ENCODE measurements around the gene CALML3.

CALML3 gene

DNA sequence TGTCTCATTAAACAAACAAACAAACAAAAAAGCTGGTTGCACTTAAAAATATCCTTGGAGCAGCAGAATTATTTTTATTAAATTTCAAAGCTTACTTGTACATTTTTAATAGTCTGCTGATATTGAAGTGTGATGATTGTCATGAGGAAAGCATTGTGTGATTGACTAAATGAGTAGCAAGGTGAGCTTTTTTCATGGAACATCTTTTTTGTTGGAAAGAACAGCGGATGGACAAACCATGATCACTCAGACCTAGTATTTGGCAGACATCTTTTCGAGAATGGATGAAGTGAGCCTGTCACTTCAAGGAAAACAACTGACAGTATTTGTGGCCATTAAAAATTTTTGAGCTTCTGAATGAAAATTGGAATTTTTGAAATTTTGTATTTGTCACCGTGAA lies 5.7 kb upstream of the CALML3 start:
- no peaks in the 10 kb centered on the region for H3K27me3 ChIP-seq (ENCODE audit: control insufficient read depth, insufficient read depth, low read length)
- peaks cover 8% of the 10 kb centered on the region; the same call in 1 of the 2 replicates for H3K9me3 ChIP-seq (ENCODE audit: control insufficient read depth, insufficient read depth, low read length)
- H3K4me1 ChIP-seq (ENCODE audit: control insufficient read depth, insufficient read depth, low read length) = no peaks in the 10 kb centered on the region
- H3K4me3 ChIP-seq (ENCODE audit: low read depth, low read length) = no peak overlapping the region
- H3K36me3 ChIP-seq (ENCODE audit: control insufficient read depth, insufficient read depth, low read length) = no peaks in the 10 kb centered on the region
- H3K9ac ChIP-seq (ENCODE audit: low read depth, low read length) = no peak overlapping the region
- no peak overlapping the region for H3K27ac ChIP-seq (ENCODE audit: low read depth, low read length)

GRCh38 chr10:5522913-5523560 lies 1.7 kb upstream of the CALML3 start:
- no peak overlapping the region for H3K9ac ChIP-seq (ENCODE audit: low read depth, low read length)
- H3K4me1 ChIP-seq (ENCODE audit: control insufficient read depth, insufficient read depth, low read length) = no peaks in the 10 kb centered on the region
- no peaks in the 10 kb centered on the region for H3K27me3 ChIP-seq (ENCODE audit: control insufficient read depth, insufficient read depth, low read length)
- H3K4me3 ChIP-seq (ENCODE audit: low read depth, low read length) = no peak overlapping the region
- peaks cover 8% of the 10 kb centered on the region; the same call in 1 of the 2 replicates for H3K9me3 ChIP-seq (ENCODE audit: control insufficient read depth, insufficient read depth, low read length)
- no peaks in the 10 kb centered on the region for H3K36me3 ChIP-seq (ENCODE audit: control insufficient read depth, insufficient read depth, low read length)
- no peak overlapping the region for H3K27ac ChIP-seq (ENCODE audit: low read depth, low read length)

DNA sequence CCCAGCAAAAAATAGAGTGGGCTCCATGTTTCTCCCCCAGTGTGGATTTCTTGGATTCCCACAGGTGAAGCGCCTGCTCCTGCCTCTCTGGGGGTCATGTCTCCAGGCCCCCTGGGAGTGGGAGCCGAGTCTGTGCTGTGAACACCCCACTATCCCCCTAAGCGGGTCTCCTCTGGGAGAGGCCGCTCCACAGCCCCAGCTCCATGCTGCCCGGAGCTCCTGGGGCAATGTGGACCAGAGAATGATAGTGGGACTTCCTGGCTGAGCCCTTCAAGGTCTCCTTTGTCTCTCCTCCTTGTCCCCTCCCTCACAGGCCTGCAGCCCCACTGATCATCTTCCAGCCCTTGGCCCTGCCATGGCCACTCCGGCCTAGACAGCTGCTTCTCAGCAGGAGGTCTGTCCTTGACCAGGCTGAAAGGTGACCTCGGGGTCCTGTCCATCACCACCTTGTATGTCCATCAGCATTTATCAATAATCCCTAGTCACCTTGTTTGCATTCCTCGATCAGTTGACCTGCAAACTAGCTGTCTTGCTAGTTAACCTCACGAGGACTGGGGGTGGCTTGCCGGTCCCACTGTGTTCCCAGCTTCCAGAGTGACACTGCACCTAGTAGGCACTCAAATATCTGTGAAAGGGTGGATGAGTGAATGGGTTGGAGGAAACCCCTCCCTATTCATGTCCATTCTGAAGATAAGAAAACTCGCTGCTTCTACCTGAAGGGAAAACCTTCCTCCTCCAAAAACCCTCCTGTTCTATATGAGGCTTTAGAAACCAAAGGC lies 776 bp upstream of the CALML3 start:
- Histone ChIP-seq H3K9me3 (ENCODE audit: control insufficient read depth, insufficient read depth, low read length) (peaks cover 6% of the 10 kb centered on the region; the same call in 1 of the 2 replicates), H3K9ac (ENCODE audit: low read depth, low read length) (no peak overlapping the region), H3K27me3 (ENCODE audit: control insufficient read depth, insufficient read depth, low read length) (no peaks in the 10 kb centered on the region), H3K4me1 (ENCODE audit: control insufficient read depth, insufficient read depth, low read length) (no peaks in the 10 kb centered on the region), H3K36me3 (ENCODE audit: control insufficient read depth, insufficient read depth, low read length) (no peaks in the 10 kb centered on the region), H3K27ac (ENCODE audit: low read depth, low read length) (no peak overlapping the region), H3K4me3 (ENCODE audit: low read depth, low read length) (no peak overlapping the region)

- no peak overlapping the region for H3K4me3 ChIP-seq (ENCODE audit: low read depth, low read length)
- no peak overlapping the region for H3K27ac ChIP-seq (ENCODE audit: low read depth, low read length)
- no peaks in the 10 kb centered on the region for H3K36me3 ChIP-seq (ENCODE audit: control insufficient read depth, insufficient read depth, low read length)
- no peaks in the 10 kb centered on the region for H3K27me3 ChIP-seq (ENCODE audit: control insufficient read depth, insufficient read depth, low read length)
- no peaks in the 10 kb centered on the region for H3K9me3 ChIP-seq (ENCODE audit: control insufficient read depth, insufficient read depth, low read length)
- no peaks in the 10 kb centered on the region for H3K4me1 ChIP-seq (ENCODE audit: control insufficient read depth, insufficient read depth, low read length)
- no peak overlapping the region for H3K9ac ChIP-seq (ENCODE audit: low read depth, low read length)
These were observed 990 bp downstream of the CALML3 start for GRCh38 chr10:5525561-5526341.

DNA sequence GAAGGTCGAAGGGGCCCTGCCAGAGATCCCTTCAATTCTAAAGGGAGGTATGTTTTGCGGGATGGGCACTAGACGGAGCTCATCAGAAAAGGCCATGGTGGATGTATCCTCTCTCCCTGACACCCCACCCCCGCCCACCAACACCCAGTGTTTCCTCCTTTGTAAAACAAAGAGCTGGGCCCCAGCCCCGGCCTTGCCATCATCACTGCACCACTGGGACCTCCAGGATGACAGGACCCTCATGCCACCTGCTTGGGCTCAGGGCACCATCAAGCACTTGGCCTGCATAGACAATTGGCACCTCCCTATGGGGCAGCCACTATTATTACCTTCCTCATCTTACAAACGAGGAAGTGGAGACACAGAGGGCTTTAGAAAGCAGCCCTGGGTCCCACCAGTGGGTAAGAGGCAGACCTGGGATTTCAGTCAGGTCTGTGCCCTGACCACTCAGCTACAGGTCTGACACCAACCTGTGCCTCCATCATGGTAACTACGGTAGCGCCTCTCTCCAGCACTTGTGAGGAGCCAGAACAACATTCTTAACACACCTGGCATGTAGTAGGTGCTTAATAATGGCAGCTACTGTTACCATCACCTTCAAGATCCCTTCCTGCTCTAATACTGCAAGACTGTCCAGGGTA lies 2.0 kb downstream of the CALML3 start:
- H3K27me3 ChIP-seq (ENCODE audit: control insufficient read depth, insufficient read depth, low read length) = no peaks in the 10 kb centered on the region
- no peaks in the 10 kb centered on the region for H3K9me3 ChIP-seq (ENCODE audit: control insufficient read depth, insufficient read depth, low read length)
- no peaks in the 10 kb centered on the region for H3K36me3 ChIP-seq (ENCODE audit: control insufficient read depth, insufficient read depth, low read length)
- no peak overlapping the region for H3K4me3 ChIP-seq (ENCODE audit: low read depth, low read length)
- no peak overlapping the region for H3K27ac ChIP-seq (ENCODE audit: low read depth, low read length)
- no peak overlapping the region for H3K9ac ChIP-seq (ENCODE audit: low read depth, low read length)
- H3K4me1 ChIP-seq (ENCODE audit: control insufficient read depth, insufficient read depth, low read length) = no peaks in the 10 kb centered on the region

- H3K27me3 ChIP-seq (ENCODE audit: control insufficient read depth, insufficient read depth, low read length) = no peaks in the 10 kb centered on the region
- no peaks in the 10 kb centered on the region for H3K9me3 ChIP-seq (ENCODE audit: control insufficient read depth, insufficient read depth, low read length)
- H3K27ac ChIP-seq (ENCODE audit: low read depth, low read length) = no peak overlapping the region
- H3K4me3 ChIP-seq (ENCODE audit: low read depth, low read length) = no peak overlapping the region
- H3K4me1 ChIP-seq (ENCODE audit: control insufficient read depth, insufficient read depth, low read length) = no peaks in the 10 kb centered on the region
- no peaks in the 10 kb centered on the region for H3K36me3 ChIP-seq (ENCODE audit: control insufficient read depth, insufficient read depth, low read length)
- H3K9ac ChIP-seq (ENCODE audit: low read depth, low read length) = no peak overlapping the region
These were observed 2.8 kb downstream of the CALML3 start for GRCh38 chr10:5527332-5528200.

DNA sequence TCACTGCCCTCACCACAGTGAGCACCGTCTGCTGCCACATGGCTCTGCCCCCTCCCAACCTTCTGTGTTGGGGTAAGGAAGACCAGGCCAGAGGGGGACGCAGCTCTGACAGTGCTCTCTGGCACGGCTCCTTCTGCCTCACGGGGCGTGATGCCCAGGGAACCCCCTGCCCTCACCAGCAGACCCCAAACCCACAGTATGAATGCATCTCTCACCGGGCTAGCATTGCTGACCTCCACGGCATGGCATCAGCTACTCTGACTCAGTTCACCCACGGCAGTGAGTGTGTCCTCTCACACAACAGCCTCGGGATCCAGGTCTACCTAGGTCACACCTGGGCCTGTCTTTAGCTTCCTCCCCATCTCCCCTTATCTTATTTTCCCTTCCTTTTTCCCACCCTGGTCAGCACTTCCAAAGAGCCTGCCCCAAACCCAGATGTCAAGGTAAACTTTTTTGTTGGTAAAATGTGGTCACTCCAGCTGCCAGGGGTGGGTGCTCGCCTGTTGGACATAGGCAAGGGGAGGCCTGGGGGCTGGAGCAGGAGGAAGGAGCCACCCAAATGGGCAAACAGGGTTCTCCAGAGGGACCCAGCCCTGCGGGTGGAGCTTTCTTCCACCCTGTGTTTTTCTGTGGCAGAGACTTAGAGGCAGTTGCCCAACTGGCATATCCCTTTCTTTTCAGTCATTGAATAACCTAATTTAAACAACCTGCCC lies 4.4 kb downstream of the CALML3 start:
- Histone ChIP-seq H3K27ac (ENCODE audit: low read depth, low read length) (no peak overlapping the region), H3K27me3 (ENCODE audit: control insufficient read depth, insufficient read depth, low read length) (no peaks in the 10 kb centered on the region), H3K4me3 (ENCODE audit: low read depth, low read length) (no peak overlapping the region), H3K4me1 (ENCODE audit: control insufficient read depth, insufficient read depth, low read length) (no peaks in the 10 kb centered on the region), H3K9ac (ENCODE audit: low read depth, low read length) (no peak overlapping the region), H3K9me3 (ENCODE audit: control insufficient read depth, insufficient read depth, low read length) (no peaks in the 10 kb centered on the region), H3K36me3 (ENCODE audit: control insufficient read depth, insufficient read depth, low read length) (no peaks in the 10 kb centered on the region)

- H3K4me3 ChIP-seq (ENCODE audit: low read depth, low read length) = no peak overlapping the region
- H3K36me3 ChIP-seq (ENCODE audit: control insufficient read depth, insufficient read depth, low read length) = no peaks in the 10 kb centered on the region
- no peaks in the 10 kb centered on the region for H3K27me3 ChIP-seq (ENCODE audit: control insufficient read depth, insufficient read depth, low read length)
- no peak overlapping the region for H3K27ac ChIP-seq (ENCODE audit: low read depth, low read length)
- H3K9me3 ChIP-seq (ENCODE audit: control insufficient read depth, insufficient read depth, low read length) = no peaks in the 10 kb centered on the region
- no peaks in the 10 kb centered on the region for H3K4me1 ChIP-seq (ENCODE audit: control insufficient read depth, insufficient read depth, low read length)
- no peak overlapping the region for H3K9ac ChIP-seq (ENCODE audit: low read depth, low read length)
These were observed 5.1 kb downstream of the CALML3 start for GRCh38 chr10:5529702-5530411.

DNA sequence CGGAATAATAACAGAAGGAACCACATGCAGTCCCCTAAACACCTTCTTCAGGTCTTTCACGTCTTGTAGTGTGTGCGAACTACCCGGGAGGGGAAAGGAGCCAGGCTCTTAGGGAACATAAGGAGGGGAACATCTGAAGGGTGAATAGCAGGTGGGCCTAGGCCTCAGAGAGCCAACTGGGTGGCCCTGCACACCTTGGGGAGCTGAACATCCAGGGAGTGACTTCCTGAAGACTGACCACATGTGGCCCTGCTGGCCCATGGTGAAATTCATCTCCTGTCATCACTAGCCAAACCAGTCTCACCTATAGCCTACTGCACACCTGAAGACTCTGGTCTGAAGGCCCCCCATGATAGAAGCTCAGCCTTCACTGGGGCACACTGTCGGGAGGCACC lies 5.6 kb downstream of the CALML3 start:
- H3K27me3 ChIP-seq (ENCODE audit: control insufficient read depth, insufficient read depth, low read length) = no peaks in the 10 kb centered on the region
- no peak overlapping the region for H3K9ac ChIP-seq (ENCODE audit: low read depth, low read length)
- H3K4me3 ChIP-seq (ENCODE audit: low read depth, low read length) = no peak overlapping the region
- H3K4me1 ChIP-seq (ENCODE audit: control insufficient read depth, insufficient read depth, low read length) = no peaks in the 10 kb centered on the region
- no peaks in the 10 kb centered on the region for H3K36me3 ChIP-seq (ENCODE audit: control insufficient read depth, insufficient read depth, low read length)
- no peaks in the 10 kb centered on the region for H3K9me3 ChIP-seq (ENCODE audit: control insufficient read depth, insufficient read depth, low read length)
- H3K27ac ChIP-seq (ENCODE audit: low read depth, low read length) = no peak overlapping the region
